Hepatocyte (in vitro differentiated cells): Measurements from ENCODE around the gene SORBS2. TPM values are rescaled to one million over a fixed set of nuclear protein-coding genes. Genes with fewer than 3 reads are reported as not detected.

Experiments
- DNase-seq: peaks from one replicate; pipeline ENCODE4 v3.0.0-alpha.2; 2016; ENCODE audit warnings: low spot score
- H2AFZ ChIP-seq: fragments of 200-600 bp; sonication (generic); 2 replicates; pipeline ENCODE4 v1.6.0; 2016; ENCODE audit warnings: antibody characterized with exemption, mild to moderate bottlenecking
- H3K27ac ChIP-seq: fragments of 200-600 bp; sonication (generic); 2 replicates; pipeline ENCODE4 v1.5.1; 2016; ENCODE audit warnings: mild to moderate bottlenecking
- H3K27me3 ChIP-seq: fragments of 200-600 bp; sonication (generic); 2 replicates; pipeline ENCODE4 v1.6.1; 2016
- H3K36me3 ChIP-seq: fragments of 200-600 bp; sonication (generic); replicated peaks from 2 replicates; pipeline ENCODE4 v1.5.1; 2016; ENCODE audit warnings: low read depth; ENCODE audit not compliant: insufficient read depth
- H3K4me1 ChIP-seq: fragments of 200-600 bp; sonication (generic); 2 replicates; pipeline ENCODE4 v1.5.1; 2016; ENCODE audit warnings: mild to moderate bottlenecking, moderate library complexity; ENCODE audit not compliant: insufficient read depth
- H3K4me2 ChIP-seq: fragments of 200-600 bp; sonication (generic); 2 replicates; pipeline ENCODE4 v1.6.0; 2016
- H3K4me3 ChIP-seq: fragments of 200-600 bp; sonication (generic); 2 replicates; pipeline ENCODE4 v1.5.1; 2016; ENCODE audit warnings: mild to moderate bottlenecking
- H3K79me2 ChIP-seq: fragments of 200-600 bp; sonication (generic); 2 replicates; pipeline ENCODE4 v1.6.0; 2017; ENCODE audit warnings: mild to moderate bottlenecking
- H3K9me2 ChIP-seq: fragments of 200-600 bp; sonication (generic); replicated peaks from 2 replicates; pipeline ENCODE4 v1.6.0; 2017; ENCODE audit warnings: mild to moderate bottlenecking; ENCODE audit not compliant: insufficient read depth
- H3K9me3 ChIP-seq: fragments of 200-600 bp; sonication (generic); 2 replicates; pipeline ENCODE4 v1.5.1; 2016; ENCODE audit warnings: low read depth, mild to moderate bottlenecking
- H4K20me1 ChIP-seq: fragments of 200-600 bp; sonication (generic); 2 replicates; pipeline ENCODE4 v1.6.0; 2016; ENCODE audit warnings: mild to moderate bottlenecking; ENCODE audit not compliant: insufficient read depth, poor library complexity, severe bottlenecking
- EZH2 ChIP-seq: fragments of 200-600 bp; sonication (generic); IDR thresholded peaks from 2 replicates; pipeline ENCODE4 v1.6.1; 2016; ENCODE audit warnings: antibody characterized with exemption, mild to moderate bottlenecking, borderline replicate concordance
- EZH2phosphoT487 ChIP-seq: fragments of 200-600 bp; sonication (generic); IDR thresholded peaks from one replicate; pipeline ENCODE4 v1.6.1; 2018; ENCODE audit warnings: antibody characterized with exemption, mild to moderate bottlenecking, low read depth, moderate library complexity; ENCODE audit not compliant: unreplicated experiment, severe bottlenecking
- WGBS: methylation state at CpG from one replicate; pipeline ENCODE4 v1.1.6; 2016; ENCODE audit warnings: low lambda C conversion rate; ENCODE audit errors: missing lambda C conversion rate; 5-methylcytosine and 5-hydroxymethylcytosine counted together
- polyA plus RNA-seq: library from polyadenylated mRNA; unstranded; fragments of >200 nt; fragmentation: Nextera tagmentation; extraction: Ambion mirVana; gene quantifications from 2 replicates; pipeline ENCODE4 v1.2.1, GENCODE V29; 2016
- total RNA-seq: library from RNA; depleted of rRNA; stranded (reverse); fragments of >200 nt; gene quantifications from 2 replicates; pipeline ENCODE4 v1.2.3, GENCODE V29; 2014
- TF ChIP-seq, protein P1 (sequence below): fragments of 200-600 bp; sonication (generic); IDR thresholded peaks from 2 replicates; pipeline ENCODE4 v1.5.1; 2016; ENCODE audit warnings: antibody characterized with exemption, mild to moderate bottlenecking; ENCODE audit not compliant: poor library complexity

Gene SORBS2
- total and polyA plus RNA-seq, 2 experiments from 2014 or later = 43.4 to 52.1 TPM

GRCh38 chr4:185730849-185731608, 81.0 kb downstream of the SORBS2 start:
- no peak for TF ChIP-seq EZH2phosphoT487
- TF ChIP-seq EZH2 = no peak
- TF ChIP-seq, protein P1, sequence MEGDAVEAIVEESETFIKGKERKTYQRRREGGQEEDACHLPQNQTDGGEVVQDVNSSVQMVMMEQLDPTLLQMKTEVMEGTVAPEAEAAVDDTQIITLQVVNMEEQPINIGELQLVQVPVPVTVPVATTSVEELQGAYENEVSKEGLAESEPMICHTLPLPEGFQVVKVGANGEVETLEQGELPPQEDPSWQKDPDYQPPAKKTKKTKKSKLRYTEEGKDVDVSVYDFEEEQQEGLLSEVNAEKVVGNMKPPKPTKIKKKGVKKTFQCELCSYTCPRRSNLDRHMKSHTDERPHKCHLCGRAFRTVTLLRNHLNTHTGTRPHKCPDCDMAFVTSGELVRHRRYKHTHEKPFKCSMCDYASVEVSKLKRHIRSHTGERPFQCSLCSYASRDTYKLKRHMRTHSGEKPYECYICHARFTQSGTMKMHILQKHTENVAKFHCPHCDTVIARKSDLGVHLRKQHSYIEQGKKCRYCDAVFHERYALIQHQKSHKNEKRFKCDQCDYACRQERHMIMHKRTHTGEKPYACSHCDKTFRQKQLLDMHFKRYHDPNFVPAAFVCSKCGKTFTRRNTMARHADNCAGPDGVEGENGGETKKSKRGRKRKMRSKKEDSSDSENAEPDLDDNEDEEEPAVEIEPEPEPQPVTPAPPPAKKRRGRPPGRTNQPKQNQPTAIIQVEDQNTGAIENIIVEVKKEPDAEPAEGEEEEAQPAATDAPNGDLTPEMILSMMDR = no peak
- 82% methylated on average over 3 of the region's 3 CpGs for WGBS
- no peaks in the 10 kb centered on the region for H3K9me3 ChIP-seq
- no peaks in the 10 kb centered on the region for H4K20me1 ChIP-seq
- no peaks in the 10 kb centered on the region for H3K27me3 ChIP-seq
- peaks cover 3% of the 10 kb centered on the region for H3K4me1 ChIP-seq
- no peak overlapping the region for H2AFZ ChIP-seq
- no peak overlapping the region for H3K4me3 ChIP-seq
- no peaks in the 10 kb centered on the region for H3K36me3 ChIP-seq
- H3K4me2 ChIP-seq = no peak overlapping the region
- no peak for DNase-seq
- no peaks in the 10 kb centered on the region for H3K9me2 ChIP-seq
- H3K79me2 ChIP-seq = no peaks in the 10 kb centered on the region
- H3K27ac ChIP-seq = no peak overlapping the region

- H3K79me2 ChIP-seq = no peaks in the 10 kb centered on the region
- no peak overlapping the region for H2AFZ ChIP-seq
- no peaks in the 10 kb centered on the region for H3K9me2 ChIP-seq
- H3K4me2 ChIP-seq = no peak overlapping the region
- H3K4me1 ChIP-seq = peaks cover 3% of the 10 kb centered on the region
- no peaks in the 10 kb centered on the region for H4K20me1 ChIP-seq
- H3K36me3 ChIP-seq = no peaks in the 10 kb centered on the region
- no peak overlapping the region for H3K4me3 ChIP-seq
- H3K27me3 ChIP-seq = no peaks in the 10 kb centered on the region
- no peak for TF ChIP-seq EZH2phosphoT487
- no peak for TF ChIP-seq EZH2
- 93% methylated on average over 4 of the region's 4 CpGs for WGBS
- H3K27ac ChIP-seq = no peak overlapping the region
- H3K9me3 ChIP-seq = no peaks in the 10 kb centered on the region
- no peak for DNase-seq
Observed at GRCh38 chr4:185730387-185730786, 81.6 kb downstream of the SORBS2 start.

DNA sequence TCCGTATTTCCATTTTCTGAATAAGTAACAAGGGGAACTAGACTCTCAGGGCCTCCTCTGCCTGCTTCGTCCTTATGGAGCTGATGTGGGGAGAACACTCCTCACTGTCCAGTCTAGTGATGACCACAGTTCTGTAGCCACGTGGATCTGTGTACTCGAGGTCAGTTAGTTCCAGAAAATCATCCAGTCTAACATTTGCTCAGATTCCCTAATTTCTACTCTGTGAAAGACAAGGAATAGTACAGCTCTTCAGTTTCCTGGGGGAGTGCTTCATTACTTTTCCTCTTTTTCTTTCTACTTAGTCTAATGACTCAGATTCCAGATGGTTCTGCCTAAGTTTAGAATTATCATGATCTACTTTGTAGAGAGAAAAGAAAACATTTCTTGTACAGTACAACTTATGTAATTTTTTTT, 82.6 kb downstream of the SORBS2 start:
- no peak for DNase-seq
- TF ChIP-seq, protein P1 = no peak
- TF ChIP-seq EZH2phosphoT487 (no peak), EZH2 (no peak)

DNA sequence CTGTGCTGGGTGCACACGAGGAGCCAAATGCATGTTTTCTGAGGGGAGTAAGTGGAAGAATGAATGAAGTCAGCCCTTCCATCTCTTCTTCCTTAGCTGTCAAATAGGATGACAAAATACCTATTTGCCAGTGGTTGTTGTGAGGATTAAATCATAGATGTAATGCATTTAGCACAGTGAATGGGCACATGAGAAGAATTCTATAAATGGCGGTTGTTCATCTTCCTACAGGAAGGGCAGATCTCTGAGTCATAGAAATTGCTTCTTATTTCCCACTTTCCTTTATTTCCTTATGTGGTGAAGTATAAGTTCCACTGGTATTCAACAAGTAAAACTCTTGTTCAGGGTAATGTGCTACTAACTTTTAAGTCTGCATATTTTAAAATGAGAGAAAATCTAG, 83.1 kb downstream of the SORBS2 start:
- Histone ChIP-seq H3K79me2 (no peaks in the 10 kb centered on the region), H3K9me3 (no peaks in the 10 kb centered on the region), H3K4me2 (no peak overlapping the region), H4K20me1 (no peaks in the 10 kb centered on the region), H3K27me3 (no peaks in the 10 kb centered on the region), H2AFZ (no peak overlapping the region), H3K36me3 (no peaks in the 10 kb centered on the region), H3K9me2 (no peaks in the 10 kb centered on the region), H3K4me1 (peaks cover 6% of the 10 kb centered on the region), H3K27ac (no peak overlapping the region), H3K4me3 (no peak overlapping the region)
- DNase-seq = no peak
- WGBS = 91% methylated on average over 2 of the region's 2 CpGs
- TF ChIP-seq, protein P1 = no peak
- no peak for TF ChIP-seq EZH2phosphoT487
- TF ChIP-seq EZH2 = no peak

More for the DNA sequence above, 82.6 kb downstream of the SORBS2 start:
- Histone ChIP-seq H3K4me3 (no peak overlapping the region), H3K27me3 (no peaks in the 10 kb centered on the region), H3K9me2 (no peaks in the 10 kb centered on the region), H3K4me1 (peaks cover 3% of the 10 kb centered on the region), H3K27ac (no peak overlapping the region), H2AFZ (no peak overlapping the region), H3K4me2 (no peak overlapping the region), H3K9me3 (no peaks in the 10 kb centered on the region), H3K79me2 (no peaks in the 10 kb centered on the region), H4K20me1 (no peaks in the 10 kb centered on the region), H3K36me3 (no peaks in the 10 kb centered on the region)
- WGBS = 89% methylated on average over 4 of the region's 4 CpGs
